ENCODE data around the gene POLR2A. TPM values are rescaled to one million over a fixed set of nuclear protein-coding genes. Genes with fewer than 3 reads are reported as not detected.

POLR2A gene
- total and polyA plus RNA-seq, 2 of the 13 experiments (the other 11 are each of a cell fraction or from before 2014, with no cell fraction given), result 17.8 to 18.3 TPM

- TF ChIP-seq, protein P1, sequence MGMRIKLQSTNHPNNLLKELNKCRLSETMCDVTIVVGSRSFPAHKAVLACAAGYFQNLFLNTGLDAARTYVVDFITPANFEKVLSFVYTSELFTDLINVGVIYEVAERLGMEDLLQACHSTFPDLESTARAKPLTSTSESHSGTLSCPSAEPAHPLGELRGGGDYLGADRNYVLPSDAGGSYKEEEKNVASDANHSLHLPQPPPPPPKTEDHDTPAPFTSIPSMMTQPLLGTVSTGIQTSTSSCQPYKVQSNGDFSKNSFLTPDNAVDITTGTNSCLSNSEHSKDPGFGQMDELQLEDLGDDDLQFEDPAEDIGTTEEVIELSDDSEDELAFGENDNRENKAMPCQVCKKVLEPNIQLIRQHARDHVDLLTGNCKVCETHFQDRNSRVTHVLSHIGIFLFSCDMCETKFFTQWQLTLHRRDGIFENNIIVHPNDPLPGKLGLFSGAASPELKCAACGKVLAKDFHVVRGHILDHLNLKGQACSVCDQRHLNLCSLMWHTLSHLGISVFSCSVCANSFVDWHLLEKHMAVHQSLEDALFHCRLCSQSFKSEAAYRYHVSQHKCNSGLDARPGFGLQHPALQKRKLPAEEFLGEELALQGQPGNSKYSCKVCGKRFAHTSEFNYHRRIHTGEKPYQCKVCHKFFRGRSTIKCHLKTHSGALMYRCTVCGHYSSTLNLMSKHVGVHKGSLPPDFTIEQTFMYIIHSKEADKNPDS (CRISPR knock-in tag; IDR thresholded peaks at IDR 0.05), result no peak
- TF ChIP-seq ZNF678 (CRISPR knock-in tag; IDR thresholded peaks at IDR 0.05) (0 out of 2 replicates have a peak, but pooled peaks have one; percentile 28), ZNF788 (CRISPR knock-in tag; IDR thresholded peaks at IDR 0.05; ENCODE audit: borderline replicate concordance) (peak; percentile 53; the same call in 1 of the 2 replicates), ZNF354B (CRISPR knock-in tag; IDR thresholded peaks at IDR 0.05) (no peak), ZBTB44 (CRISPR knock-in tag; IDR thresholded peaks at IDR 0.05) (peak; percentile 65; the same call in 1 of the 2 replicates), ZSCAN31 (CRISPR knock-in tag; IDR thresholded peaks at IDR 0.05; ENCODE audit: low read depth) (peak; percentile 39), HMGXB4 (CRISPR knock-in tag; IDR thresholded peaks at IDR 0.05; ENCODE audit: borderline replicate concordance in 1 of 2, low read depth in 1 of 2) (no peak; a peak in 2 of 4 replicates), SNRNP70 (IDR thresholded peaks at IDR 0.05; ENCODE audit: low read depth, low read length) (no peak), ZKSCAN5 (CRISPR knock-in tag; IDR thresholded peaks at IDR 0.05) (no peak), RFXANK (CRISPR knock-in tag; IDR thresholded peaks at IDR 0.05) (peak; percentile 78), JUND (CRISPR knock-in tag; IDR thresholded peaks at IDR 0.05) (0 out of 2 replicates have a peak, but pooled peaks have one; percentile 15), KMT2B (CRISPR knock-in tag; IDR thresholded peaks at IDR 0.05) (peak; percentile 66), ZNF766 (CRISPR knock-in tag; IDR thresholded peaks at IDR 0.05; ENCODE audit: borderline replicate concordance) (peak; percentile 81; the same call in 1 of the 2 replicates)
- TF ChIP-seq, protein P2, sequence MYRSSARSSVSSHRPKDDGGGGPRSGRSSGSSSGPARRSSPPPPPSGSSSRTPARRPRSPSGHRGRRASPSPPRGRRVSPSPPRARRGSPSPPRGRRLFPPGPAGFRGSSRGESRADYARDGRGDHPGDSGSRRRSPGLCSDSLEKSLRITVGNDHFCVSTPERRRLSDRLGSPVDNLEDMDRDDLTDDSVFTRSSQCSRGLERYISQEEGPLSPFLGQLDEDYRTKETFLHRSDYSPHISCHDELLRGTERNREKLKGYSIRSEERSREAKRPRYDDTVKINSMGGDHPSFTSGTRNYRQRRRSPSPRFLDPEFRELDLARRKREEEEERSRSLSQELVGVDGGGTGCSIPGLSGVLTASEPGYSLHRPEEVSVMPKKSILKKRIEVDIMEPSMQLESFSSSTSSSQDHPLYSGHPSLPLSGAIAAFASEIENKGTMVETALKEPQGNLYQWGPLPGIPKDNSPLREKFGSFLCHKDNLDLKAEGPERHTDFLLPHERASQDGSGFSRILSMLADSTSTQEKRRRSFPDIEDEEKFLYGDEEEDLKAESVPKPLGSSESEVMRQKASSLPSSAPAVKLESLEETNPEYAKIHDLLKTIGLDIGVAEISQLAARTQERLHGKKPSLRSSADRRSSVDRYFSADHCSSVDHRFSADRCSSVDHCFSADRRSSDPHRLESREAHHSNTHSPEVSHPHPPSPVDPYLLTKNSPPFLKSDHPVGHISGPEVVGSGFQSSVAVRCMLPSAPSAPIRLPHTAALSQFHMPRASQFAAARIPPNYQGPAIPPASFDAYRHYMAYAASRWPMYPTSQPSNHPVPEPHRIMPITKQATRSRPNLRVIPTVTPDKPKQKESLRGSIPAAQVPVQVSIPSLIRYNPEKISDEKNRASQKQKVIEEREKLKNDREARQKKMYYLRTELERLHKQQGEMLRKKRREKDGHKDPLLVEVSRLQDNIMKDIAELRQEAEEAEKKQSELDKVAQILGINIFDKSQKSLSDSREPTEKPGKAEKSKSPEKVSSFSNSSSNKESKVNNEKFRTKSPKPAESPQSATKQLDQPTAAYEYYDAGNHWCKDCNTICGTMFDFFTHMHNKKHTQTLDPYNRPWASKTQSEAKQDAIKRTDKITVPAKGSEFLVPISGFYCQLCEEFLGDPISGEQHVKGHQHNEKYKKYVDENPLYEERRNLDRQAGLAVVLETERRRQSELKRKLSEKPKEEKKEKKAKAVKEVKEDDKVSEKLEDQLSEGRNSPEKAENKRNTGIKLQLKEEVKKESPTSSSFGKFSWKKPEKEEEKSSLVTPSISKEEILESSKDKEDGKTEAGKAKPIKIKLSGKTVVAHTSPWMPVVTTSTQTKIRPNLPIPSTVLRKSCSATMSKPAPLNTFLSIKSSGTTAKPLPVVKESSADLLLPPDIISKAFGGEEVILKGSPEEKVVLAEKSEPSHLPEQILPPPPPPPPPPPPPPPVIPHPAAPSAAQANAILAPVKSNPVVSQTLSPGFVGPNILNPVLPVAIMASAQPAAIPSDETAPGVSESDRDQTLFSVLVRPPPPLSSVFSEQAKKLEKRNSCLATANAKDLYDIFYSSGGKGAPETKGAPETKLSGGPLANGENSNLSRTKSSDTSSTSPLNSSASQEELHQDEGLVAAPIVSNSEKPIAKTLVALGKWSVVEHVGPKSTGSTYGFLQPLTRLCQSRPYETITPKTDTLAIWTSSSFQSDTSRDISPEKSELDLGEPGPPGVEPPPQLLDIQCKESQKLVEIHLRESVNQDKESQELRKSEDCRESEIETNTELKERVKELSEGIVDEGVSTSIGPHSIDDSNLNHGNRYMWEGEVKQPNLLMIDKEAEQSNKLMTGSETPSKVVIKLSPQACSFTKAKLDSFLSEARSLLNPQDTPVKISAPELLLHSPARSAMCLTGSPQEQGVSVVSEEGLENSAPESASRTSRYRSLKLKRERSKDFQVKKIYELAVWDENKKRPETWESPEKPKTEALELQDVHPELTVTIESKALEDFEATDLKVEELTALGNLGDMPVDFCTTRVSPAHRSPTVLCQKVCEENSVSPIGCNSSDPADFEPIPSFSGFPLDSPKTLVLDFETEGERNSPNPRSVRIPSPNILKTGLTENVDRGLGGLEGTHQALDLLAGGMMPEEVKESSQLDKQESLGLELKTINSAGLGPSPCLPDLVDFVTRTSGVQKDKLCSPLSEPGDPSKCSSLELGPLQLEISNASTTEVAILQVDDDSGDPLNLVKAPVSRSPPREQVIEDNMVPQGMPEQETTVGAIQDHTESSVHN (CRISPR knock-in tag; IDR thresholded peaks at IDR 0.05), result no peak; the same call in 1 of the 2 replicates
Measured at GRCh38 chr17:7484067-7484918, at the start of gene POLR2A (continued).

Measured in HepG2 (cell line).